ENCODE data around the gene CDH13.

GRCh38 chr16:83402160-83402814 is 775.5 kb downstream of the CDH13 start:
- no peak for TF ChIP-seq POLR2A (IDR thresholded peaks at IDR 0.05)
- TF ChIP-seq CTCF (IDR thresholded peaks at IDR 0.05): no peak

All from adrenal gland (tissue), 5 donors.